NCI-H446 treated with DMSO at 0.1 percent for 48 hours (cell line): ENCODE results near the gene TUBB8B.
"Not testable (repeated sequence)": the region's sequence is repeated elsewhere in the genome, so short reads cannot be mapped to it uniquely, and the experiment has no call there.

Experiments used
- DNase-seq: peaks from one replicate; lab custom pipeline; 2025; lab: John Stamatoyannopoulos, UW

TUBB8B gene

DNA sequence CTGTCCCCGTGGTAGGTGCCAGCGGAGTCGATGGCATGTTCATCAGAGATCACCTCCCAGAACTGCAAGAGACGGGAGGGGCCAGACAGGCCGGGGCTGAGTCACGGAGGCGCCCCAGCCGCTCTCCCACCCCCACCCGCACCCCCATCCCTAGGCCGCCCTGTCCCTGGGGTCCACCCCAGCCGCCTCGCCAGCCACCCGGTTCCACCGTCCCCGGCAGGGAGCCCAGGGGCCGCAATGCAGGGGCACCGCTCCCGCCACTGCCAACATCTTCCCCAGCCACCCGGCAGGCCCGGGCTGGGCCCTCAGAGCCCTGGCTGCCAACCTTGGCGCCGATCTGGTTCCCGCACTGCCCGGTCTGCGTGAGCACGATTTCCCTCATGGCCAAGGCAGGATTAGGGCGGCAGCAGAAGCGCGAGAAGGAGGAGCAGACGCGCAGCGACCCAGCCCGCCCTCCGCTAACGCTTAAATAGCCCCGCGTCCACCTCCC is at the start of gene TUBB8B:
TSS of gene TUBB8B (minus strand) at position 440 of the 490 bp plus-strand sequence. CDS start at position 382, 58 bp downstream.
- not testable (repeated sequence) for DNase-seq

DNA sequence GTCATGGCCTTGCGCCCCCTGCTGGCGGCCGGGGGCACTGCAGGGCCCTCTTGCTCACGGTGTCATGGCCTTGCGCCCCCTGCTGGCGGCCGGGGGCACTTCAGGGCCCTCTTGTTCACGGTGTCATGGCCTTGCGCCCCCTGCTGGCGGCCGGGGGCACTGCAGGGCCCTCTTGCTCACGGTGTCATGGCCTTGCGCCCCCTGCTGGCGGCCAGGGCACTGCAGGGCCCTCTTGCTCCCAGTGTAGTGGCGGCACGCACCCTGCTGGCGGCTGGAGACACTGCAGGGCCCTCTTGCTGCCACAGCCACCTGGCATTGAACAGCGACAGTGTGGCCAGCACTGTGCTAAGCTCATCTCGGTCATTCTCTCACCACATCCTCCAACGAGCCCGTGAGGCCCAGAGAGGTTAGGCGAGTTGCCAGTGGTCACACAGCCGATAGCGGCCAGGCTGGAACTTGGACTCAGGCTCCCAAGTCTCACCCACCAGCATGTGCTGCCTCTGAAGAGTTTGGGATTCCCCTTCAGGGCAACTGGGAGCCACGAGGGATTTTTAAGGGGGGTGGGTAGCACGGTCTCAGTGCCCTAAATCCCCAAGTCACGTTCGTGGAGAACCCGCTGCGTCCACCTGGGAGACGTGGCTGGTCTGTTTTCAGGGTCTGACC is 48.0 kb upstream of the TUBB8B start:
- DNase-seq, result not testable (repeated sequence)

DNA sequence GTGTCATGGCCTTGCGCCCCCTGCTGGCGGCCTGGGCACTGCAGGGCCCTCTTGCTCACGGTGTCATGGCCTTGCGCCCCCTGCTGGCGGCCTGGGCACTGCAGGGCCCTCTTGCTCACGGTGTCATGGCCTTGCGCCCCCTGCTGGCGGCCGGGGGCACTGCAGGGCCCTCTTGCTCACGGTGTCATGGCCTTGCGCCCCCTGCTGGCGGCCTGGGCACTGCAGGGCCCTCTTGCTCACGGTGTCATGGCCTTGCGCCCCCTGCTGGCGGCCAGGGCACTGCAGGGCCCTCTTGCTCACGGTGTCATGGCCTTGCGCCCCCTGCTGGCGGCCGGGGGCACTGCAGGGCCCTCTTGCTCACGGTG is 47.3 kb upstream of the TUBB8B start:
- DNase-seq, result not testable (repeated sequence)

DNA sequence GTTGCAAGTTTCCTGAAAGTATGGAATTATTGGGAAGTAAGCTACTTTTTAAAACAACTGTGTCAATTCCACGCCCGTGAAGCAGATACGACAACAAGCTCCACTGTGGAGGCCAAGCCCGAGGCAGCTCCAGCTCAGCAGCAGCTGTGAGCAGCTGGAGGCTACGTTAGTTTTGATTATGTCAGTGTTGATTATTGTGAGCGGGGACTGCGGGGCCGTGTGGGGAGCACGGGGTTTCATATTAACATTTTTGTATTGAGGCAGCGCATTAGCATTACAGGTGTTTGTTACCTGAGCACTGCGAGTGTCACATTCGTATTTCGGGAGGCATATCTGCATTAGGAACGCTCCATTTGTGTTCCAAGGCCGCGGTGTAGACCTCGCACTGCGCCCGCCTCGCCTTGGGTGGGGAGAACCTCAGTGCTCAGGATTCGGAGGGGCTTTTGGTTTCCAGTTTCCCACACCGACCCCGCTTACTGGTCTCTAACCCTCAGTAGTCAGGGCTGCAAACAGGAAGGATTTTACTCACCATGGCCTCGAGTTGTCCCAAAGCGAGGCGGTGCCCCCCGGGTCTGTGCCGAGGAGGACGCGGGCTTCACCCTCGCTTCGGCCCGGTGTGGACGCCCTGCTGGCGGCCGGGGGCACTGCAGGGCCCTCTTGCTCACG is 46.8 kb upstream of the TUBB8B start:
- DNase-seq, result not testable (repeated sequence)

DNA sequence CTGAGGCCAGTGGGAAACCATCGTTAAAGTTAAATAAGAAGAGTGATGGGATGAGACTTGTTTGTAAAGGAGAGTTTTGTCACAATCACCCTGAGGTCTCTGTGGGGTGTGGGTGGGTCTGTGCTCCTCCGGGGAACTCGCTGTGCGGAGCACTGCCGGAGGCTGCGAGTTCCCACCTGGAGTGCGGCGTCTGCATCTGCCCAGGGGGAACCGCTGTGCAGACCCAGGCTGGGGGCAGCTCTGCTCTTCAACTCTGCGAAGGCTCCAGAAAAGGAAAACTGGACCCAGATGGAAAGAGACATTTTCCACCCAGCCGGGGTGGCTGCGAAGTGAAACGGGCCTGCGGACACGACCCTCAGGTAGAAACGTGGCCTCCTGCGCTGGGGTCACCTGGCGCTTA is 46.2 kb upstream of the TUBB8B start:
- DNase-seq, result not testable (repeated sequence)

DNA sequence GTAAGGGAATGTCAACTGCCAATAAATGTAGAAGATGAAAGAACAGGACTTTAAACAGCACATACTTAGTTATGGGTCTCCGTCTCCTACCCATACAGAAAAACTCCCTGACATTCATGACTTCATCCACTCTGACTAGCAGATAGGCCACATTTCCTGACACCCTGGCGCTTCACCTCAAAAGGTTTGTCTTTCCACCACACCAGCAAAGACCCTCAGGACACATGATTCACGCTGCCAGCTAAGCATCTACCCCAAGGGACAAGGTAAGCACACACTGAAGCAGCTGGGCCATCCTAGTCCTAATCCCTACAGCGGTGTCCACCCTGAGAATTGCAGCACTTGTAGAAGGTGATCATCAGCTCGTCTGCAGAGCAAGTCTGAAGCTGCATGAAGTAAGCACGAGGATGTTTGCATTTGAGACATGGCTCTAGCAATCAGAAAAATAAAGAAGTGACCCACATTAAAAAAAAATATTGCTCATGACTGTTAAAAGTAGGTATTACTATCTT is 44.5 kb upstream of the TUBB8B start:
- DNase-seq, result not testable (repeated sequence)

DNA sequence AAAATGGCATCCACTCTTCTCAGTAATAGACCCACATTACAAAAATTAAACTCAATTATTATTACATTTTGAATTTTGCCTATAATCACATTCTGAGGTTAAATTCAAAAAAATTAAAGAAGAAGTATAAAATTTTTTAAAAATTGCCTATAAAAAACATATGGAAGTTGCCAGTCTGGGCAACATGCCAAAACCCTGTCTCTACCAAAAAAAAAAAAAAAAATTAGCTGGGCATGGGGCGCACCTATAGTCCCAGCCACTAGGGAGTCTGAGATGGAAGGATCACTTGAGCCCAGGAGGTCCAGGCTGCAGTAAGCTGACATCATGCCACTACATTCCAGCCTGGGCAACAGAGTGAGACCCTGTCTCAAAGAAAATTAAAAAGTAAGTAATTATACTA is 42.1 kb upstream of the TUBB8B start:
- DNase-seq, result not testable (repeated sequence)

DNA sequence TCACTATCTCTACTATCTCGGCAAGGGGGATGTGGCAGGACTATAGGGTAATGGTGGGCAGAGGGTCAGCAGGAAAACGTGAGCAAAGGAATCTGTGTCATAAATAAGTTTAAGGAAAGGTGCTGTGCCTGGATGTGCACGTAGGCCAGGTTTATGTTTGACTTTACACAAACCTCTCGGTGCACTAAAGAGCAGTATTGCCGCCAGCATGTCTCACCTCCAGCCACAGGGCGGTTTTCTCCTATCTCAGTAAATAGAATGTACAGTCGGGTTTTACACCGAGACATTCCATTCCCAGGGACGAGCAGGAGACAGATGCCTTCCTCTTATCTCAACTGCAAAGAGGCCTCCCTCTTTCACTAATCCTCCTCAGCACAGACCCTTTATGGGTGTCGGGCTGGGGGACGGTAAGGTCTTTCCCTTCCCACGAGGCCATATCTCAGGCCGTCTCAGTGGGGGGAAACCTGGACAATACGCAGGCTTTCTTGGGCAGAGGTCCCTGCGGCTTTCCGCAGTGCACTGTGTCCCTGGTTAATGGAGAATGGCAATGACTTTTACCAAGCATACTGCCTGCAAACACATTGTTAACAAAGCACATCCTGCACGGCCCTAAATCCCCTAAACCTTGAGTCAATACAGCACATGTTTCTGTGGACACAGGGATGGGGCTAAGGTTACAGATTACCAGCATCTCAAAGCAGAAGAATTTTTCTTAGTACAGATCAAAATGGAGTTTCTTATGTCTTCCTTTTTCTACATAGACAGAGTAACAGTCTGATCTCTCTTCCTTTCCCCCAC is 41.2 kb upstream of the TUBB8B start:
- not testable (repeated sequence) for DNase-seq

DNA sequence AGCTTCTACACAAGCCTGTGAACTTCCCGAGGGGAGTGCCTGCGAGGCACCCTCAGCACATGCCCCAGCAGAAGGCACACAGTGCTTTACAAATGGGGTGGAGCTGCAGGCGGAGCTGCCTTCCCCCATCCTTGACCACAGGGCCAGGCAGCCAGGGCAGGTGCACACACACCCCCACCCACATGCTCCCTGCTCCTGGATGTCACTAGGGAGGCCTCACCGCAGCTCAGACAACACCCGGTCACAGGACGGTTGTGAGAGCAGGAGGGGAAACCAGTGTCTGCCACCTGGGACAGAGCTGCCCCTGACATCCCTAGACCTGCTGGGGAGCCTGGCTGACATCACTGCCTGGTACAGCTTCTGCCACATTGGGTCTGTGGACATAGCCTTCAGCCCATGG is 39.7 kb upstream of the TUBB8B start:
- not testable (repeated sequence) for DNase-seq

DNA sequence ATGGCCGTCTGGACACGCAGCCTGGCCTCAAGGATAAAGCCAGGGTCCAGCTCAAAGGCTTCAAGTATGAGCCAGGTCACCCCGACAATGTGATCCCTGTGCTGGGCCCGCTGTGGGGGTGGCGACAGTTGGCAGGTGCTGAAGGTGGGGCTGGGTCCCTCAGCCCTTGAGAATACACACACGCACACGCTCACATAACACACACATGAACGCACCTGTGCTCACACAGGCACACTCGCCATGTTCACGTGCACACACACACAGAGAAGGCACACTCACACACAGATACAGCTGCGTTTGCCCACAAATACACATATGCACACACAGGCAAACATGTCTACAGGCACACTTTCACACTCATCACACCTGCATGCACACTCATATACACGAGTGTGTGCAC is 35.4 kb upstream of the TUBB8B start:
- DNase-seq, result not testable (repeated sequence)

DNA sequence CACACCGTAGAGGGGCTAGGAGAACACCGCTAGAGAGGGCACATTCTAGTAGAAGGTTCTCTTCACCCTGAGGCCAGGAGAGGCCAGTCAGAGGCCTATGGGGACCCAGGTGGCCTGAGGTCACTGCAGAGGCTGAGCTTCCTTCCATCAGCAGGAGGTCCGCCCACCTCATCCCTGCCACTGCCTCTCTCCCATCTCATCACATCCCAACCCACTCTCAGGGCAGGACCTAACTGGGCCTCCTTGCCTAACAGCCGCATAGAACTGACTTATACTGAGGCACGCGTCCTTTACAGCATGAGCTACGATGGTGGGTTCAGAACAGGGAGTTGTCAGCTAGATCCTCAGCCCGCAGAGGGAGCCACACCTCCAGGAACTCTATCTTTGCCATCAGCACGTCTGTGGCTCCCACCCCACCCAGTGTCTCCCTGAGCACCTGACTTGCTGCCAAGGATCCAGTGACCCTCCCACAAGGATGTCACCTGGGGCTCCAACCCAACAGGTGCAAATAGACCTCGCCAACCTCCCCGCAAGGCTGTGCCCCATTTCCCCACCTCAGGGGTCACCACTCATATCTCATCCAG is 33.3 kb upstream of the TUBB8B start:
- not testable (repeated sequence) for DNase-seq

DNA sequence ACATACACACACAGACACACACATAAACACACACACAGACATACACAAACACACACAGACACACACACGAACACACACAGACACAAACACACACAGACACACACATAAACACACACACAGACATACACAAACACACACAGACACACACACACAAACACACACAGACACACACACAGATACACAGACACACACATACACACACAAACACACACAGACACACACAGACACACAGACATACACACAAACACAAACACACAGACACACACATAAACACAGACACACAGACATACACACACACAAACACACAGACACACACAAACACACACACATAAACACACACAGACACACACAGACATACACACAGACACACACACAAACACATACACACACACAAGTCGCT is 31.5 kb upstream of the TUBB8B start:
- not testable (repeated sequence) for DNase-seq

DNA sequence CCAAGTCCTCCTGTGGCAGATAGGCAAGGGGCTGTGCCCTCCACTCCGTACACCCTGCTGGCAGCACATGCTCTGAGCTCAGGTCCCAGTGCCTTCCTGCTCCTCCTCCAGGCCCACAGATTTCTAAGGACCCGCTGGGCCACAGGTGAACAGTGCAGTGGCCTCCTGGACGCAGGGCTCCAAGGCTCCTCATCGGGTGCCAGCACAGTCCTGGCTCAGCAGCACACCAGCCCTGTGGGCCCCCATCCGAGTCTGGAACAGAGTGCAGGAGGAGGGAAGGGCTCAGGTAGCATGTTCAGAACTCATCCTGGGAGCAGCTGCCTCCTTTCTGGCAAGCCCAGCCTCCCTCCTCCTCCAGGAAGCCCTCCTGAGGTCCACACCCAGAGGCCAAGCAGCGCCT is 30.8 kb upstream of the TUBB8B start:
- DNase-seq, result not testable (repeated sequence)

DNA sequence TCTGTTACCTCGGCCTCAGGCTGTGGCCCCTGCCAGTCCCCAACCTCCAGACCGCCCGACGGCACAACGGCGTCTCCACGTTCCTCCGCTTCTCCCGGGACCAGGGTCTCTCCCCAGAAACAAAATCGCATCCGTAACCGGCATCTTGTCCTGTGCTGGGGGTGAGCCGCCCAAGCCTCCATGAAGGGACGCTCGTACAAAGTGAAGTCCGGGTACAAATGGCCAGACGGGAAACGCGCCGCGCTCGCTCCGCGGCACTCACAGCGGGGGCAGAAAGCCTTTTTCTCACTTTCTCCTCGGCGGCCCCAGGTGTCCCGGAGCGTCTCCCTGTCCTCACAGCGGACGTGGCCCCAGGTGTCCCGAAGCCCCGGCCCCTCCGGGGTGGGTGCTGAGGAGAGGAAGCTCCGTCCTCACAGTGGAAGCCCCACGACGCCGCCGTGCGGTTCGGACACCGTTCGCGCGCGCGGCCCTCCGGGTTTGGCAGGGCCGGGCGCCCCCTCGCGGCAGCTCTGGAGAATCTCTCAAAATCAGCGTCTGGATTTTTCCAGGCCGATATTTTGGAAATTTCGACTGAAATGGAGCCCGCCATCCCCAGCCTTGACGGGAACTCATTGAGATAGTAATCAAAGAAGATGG is 26.2 kb upstream of the TUBB8B start:
- not testable (repeated sequence) for DNase-seq

DNA sequence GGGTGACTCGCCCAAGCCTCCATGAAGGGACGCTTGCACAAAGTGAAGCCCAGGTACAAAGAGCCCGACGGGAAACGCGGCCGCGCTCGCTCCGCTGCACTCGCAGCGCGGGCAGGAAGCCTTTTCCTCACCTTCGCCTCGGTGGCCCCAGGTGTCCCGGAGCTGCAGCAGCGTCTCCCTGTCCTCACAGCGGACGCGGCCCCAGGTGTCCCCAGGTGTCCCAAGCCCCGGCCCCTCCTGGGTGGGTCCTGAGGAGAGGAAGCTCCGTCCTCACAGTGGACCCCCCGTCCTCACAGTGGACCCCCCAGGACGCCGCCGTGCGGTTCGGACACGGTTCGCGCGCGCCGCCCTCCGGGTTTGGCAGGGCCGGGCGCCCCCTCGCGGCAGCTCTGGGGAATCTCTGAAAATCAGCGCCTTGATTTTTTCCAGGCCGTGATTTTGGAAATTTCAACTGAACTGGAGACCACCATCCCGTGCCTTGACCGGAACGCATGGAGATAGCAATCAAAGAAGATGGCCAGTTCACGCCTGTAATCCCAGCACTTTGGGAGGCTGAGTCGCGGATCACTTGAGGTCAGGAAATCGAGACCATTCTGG is 23.9 kb upstream of the TUBB8B start:
- DNase-seq, result not testable (repeated sequence)

DNA sequence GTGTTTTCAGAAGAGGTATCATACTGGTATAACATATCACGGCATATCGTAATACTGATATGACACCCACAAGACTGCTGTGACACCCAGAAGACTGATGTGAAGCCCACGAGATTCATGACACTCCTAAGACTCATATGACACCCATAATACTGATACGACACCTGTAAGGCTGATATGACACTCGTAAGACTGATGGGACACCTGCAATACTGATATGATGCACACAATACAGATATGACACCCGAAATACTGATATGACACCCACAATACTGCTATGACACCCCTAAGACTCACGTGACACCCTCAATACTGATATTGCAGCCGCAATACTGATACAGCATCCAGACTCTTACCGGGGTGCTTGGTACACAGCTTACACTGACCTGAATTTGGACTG is 18.3 kb upstream of the TUBB8B start:
- DNase-seq, result not testable (repeated sequence)

DNA sequence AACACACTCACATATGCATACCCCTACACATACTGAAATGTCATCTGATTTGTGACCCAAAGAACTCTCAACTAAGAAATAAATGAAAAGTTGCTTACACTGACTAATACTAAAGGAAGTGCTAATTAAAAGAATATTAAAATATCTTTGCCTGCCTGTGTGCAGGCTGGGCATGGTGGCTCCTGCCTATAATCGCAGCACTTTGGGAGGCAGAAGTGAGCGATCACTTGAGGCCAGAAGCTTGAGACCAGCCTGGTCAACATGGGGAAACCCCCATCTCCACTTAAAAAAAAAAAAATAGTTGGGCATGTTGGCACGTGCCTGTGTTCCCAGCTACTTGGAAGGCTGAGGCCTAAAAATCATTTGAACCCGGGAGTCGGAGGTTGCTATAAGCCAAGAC is 14.9 kb upstream of the TUBB8B start:
- DNase-seq, result not testable (repeated sequence)

DNA sequence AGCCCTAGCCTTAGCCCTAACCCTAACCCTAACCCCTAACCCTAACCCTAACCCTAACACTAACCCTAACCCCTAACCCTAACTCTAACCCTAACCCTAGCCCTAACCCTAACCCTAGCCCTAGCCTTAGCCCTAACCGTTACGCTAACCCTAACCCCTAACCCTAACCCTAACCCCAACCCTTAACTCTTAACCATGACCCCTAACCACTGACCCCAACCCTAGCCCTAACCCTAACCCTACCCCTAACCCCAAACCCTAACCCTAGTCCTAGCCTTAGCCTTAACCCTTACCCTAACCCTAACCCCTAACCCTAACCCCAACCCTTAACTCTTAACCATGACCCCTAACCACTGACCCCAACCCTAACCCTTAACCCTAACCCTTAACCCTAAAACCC is 14.2 kb upstream of the TUBB8B start:
- not testable (repeated sequence) for DNase-seq

DNA sequence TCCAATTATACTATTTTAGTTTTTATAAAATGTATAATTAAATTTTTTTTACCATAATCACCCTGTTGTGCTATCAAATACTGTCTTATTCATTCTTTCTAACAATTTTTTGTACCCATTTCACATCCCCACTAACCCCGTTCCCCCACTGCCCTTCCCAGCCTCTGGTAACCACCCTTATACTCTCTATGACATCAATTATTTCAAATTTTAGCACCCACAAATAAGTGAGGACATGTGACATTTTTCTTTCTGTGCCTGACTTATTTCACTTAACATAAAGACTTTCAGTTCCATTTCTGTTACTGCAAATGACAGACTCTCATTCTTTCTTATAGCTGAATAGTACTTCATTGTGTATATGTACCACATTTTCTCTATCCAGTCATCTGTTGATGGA is 5.0 kb upstream of the TUBB8B start:
- DNase-seq, result not testable (repeated sequence)

DNA sequence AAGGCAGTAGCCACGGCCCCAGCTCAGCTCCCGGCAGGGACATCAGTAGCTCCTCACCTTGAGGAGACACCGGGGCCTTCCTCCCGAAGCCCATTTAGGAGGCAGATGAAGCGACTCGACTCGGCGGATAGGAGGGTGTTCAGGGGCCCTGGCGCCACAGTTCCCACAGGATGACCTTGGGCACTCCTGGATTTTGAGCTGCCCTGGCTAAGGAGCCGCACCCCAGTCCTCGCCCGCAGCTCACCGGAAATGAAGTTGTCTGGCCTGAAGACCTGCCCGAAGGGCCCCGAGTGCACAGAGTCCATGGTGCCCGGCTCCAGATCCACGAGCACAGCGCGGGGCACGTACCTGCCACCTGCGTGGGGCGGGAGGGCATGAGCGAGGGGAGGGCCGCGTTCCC is 719 bp downstream of the TUBB8B start:
- not testable (repeated sequence) for DNase-seq

DNA sequence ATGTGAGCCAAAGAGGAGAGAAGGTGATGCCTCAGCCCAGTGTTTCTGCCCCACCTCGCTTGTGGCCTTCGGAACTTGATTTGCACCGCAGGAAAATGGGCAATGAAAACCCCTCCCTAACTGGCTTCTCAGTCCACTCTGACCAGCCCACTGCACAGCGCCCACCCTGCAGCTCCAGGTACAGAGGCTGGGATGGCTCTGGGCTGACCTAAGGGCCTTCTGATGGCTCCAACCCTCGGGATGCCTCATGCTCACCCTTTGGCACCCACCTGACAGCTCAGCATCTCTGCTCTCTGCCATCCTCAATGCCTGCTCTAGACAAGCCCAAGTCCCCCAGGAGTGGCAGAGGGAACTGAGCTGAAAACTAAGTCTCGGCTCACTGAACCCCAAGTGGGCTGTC is 36.2 kb downstream of the TUBB8B start:
- not testable (repeated sequence) for DNase-seq
